Esophagus mucosa (tissue), 1 donor: ENCODE data around the gene SREBF1. TPM values are rescaled to one million over a fixed set of nuclear protein-coding genes. Genes with fewer than 3 reads are reported as not detected.
A peak's percentile ranks its signal among the peaks of the same experiment; 100 is the strongest.

ENCODE experiments used
- ATAC-seq: fragments of 200-7000 bp; cut with Tn5 transposase; one replicate; pipeline ENCODE4 v1.9.1; 2020
- total RNA-seq: library from RNA; stranded (reverse); gene quantifications from one replicate; pipeline ENCODE4 v1.2.4, GENCODE V29; 2023
- donor health status: DM: yes; HTN: yes; CAD: no.

Gene SREBF1
- total RNA-seq: 142 TPM

DNA sequence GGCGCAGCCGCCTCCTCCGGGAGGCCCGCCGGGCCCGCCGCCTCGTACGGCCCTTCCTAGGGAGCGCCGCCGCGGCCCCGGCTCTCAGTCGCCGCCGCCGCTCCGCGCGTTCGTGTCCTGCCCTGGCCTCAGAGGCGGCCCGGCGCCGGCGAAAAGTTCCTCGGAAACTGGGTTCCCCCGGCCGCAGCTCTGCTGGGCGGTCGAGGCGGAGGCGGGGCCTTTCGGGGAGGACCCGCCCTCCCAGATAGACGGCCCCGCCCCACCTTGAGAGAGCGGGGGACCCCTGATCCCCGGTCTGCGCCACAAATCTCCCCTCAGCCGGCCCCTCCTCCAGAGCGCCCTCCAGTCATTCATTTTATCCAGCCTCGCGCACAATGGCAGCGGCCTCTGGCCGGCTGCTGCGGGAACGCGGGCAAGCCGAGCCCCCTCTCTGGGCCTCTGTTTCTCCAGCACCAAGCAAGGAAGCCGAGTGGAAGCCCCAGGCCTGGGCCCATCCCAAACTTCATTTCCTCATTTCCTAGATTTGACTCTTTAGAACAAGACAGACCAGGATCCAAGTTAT, at the start of gene SREBF1:
Gene SREBF1 (minus strand): TSS at position 169 of the 562 bp plus-strand sequence. CDS start 169 bp downstream, outside the sequence.
- ATAC-seq: peak; percentile 2

DNA sequence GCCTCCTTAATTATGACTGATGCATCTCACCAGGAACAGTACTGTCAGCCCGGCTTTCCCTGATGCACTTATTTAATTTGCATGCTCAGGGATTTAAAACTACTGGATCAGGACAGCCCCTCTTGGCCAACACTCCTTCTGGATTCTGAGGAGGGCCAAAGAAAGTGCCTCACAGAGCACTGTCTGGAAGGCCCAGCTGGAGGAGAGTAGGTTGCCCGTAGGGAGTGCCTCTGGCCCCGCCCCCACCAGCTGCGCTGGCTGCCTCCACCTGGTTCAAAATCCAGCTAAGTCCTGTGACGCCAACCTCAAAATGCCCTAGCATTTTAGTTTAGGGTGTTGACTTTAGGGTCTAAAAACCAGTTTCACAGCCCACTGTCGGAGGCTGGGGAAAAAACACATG, 49.4 kb upstream of the SREBF1 start:
- ATAC-seq: peak; percentile 57

DNA sequence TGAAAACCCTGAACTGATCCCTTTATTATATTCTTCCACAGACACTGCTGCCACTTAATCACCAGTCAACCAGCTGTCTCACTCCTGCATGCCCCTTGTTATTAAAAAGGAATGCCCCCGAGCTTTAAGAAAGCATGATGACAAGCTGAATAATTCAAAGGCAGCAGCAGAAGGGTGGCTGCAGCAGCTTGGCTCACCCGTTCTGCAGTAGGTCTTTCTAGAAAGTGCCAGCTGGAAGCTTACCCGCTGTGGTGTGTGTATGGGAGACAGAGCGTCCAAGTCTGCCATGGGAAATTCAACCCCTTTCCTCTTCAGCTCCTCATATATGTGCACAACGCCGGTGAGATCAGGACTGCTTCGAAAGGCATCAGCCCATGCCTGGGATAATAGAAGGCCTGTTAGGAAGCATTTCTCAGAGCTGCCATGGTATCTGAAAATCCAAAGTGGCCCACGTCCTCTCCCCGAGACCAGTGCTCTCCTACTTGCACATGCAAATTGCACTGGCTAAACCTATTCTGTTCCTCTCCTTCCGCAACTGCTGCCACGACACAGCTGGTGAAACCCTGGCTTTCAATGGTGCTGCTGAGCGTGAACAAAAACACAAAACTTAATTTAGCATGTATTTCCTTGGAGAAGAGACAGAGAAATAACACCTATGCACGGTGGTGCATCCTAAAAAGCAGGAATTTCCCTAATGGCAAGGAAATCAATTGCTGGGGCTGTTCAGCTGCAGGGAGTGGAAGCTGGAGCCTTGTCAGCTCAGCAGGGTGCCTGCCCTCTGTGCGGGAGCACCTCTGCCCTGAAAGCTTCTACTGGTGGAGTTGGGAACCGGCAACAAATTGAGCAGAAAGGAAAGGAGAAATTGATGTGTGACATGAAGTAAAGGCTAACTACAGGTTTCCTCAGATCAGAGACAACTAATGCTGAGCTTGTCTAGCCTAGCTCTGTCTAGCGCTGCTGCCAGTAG, 47.9 kb upstream of the SREBF1 start:
- ATAC-seq: no peak

DNA sequence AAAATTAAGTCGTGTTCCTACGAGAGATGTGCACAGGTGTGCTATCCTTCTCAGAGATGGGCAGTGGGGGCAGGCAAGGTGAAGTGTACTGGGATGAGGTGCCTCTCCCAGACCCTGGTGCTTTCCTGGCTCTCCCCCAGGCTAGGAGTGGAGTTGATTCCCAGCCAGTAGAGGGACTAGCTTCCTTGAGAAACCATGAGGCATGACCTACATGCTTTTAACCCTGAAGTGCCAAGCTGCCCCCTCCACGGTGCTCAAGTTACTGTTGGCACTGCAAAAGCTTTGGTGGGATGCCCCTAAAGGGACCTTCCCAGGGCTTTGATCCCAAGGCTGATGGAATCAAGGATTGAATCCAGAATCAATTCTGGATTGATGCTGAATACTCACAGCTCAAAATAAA, 47.0 kb upstream of the SREBF1 start:
- ATAC-seq: no peak

- ATAC-seq: no peak
Observed at GRCh38 chr17:17882082-17882581, 45.3 kb upstream of the SREBF1 start.

DNA sequence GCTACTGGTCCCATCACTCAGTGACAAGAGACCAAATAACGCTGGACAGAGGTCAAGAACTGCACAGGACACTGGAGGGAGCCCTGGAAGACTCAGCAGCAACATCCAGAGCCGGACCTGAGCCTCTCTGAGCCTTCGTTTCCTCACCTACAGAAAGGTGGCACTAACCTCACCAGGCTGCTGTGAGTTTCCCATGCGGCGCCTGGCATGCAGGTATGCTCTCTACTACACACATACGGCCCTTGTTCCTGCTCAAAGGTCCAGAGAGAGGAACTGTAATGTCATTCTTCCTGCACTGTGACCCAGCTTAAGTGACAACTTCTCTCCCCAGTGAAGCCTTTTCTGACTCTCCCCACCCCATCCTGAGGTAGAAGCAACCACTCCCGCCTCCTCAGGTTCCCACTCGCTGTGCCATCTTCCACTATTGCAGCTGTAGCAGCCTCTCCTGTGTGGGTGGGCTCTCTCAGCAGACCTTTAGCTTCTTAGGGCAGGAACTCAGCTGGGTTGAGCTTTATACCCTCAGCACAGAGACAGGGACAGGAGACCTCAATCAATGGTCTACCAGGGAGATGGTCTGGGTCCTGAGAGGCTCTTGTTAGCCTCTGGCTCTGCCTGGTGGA, 43.9 kb upstream of the SREBF1 start:
- ATAC-seq: no peak

DNA sequence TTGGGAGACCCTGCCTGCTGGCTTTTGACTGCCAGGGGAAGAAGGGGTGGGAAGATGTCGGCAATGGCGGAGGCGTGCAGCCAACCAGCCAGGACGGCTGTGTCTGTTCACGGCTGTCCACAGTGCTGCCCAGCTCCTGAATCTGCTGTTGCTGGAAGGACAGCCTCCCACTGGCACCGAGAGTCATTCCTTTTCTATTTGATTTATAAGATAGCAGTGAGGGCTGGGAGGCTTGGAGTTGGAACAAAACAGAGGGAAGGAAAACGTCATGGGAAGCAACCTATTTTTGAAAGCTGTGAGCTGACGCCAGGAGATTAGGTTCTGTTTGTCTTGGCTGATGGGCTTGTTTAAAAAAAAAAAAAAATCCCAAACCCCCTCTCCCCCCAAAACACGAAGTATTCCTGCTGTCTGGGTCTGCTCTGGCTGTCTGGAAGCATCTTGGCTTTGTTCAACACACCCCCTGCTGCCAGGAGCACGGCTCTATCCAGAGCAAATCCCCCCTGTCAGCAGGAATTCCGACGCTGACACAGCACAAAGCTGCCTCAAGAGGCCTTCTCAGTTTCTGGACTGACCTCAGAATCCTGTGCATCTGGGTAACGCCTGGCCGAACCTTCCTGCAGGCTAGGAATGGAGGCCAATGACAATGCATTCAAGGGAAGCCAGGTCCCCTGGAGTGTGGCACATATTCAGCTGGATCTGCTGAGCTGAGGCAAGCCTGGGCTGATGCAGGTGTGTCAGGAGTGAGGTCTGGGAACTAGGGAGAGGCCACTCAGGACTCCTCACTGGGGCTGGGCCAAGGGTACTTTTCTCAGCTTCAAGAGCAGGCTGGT, 41.0 kb upstream of the SREBF1 start:
- peak; percentile 79 for ATAC-seq

DNA sequence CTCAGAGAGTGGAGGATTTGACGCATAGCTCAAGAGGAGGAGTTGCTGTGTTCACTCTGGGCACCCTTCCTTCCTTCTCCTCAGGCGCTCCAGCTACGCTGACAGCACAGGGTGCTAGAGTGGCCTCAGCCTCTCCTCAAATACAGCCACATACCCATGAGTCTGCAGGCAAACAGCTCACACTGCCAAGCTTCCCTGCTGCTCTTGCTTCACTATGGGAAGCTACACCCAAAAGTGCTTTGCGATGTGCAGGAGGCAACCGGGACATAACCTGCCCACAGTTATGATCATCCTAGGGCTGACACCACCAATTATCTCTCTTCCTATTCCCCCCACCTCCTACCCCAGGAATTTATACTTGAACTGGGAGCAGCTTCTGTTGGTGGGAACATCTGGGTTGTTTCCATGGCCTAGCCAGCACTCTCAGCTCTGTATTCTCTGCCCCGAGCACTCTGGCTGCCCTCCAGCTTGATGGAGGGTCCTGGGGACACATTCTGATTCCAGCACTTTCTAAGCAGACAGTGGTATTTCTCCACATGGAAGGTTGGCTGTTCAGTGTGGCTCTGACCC, 40.3 kb upstream of the SREBF1 start:
- ATAC-seq: peak; percentile 74

GRCh38 chr17:17874478-17874877, 37.7 kb upstream of the SREBF1 start:
- ATAC-seq: no peak

GRCh38 chr17:17873450-17873991, 36.7 kb upstream of the SREBF1 start:
- ATAC-seq: no peak

DNA sequence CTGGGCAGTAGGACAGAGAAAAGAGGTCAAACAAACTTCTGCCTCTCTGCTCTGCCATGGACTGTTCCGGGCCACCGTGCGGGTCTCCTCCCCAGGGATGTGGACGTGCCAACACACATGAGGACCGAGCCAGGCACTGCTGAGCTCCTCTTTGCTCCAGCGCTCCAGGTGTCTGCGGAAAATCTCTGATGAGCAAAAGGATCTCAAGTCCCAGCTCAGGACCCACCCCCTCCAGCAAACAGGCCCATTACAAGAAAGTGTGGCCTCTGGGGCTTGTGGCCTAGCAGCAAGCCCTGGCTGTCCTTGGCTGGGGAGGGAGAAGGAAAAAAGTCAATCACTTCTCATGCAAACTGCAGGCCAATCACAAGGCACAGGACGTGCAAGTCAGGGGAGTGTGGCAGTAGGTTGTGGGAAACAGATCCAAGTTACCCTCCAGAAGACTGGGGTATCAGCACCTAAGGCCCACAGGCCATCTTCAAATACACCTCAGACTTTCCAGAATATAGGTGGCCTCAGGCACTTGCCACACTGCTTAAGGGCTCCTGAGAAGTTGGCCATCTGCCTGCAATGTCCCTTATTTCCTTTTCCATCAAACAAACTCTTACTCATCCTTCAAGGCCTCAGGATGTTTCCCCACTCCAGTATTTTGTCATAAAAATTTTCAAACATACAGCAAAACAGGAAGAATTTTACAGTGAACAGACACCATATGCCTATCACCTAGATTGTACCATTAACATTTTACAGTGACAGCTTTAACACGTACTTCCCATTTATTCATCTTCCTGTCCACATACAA, 36.0 kb upstream of the SREBF1 start:
- no peak for ATAC-seq

DNA sequence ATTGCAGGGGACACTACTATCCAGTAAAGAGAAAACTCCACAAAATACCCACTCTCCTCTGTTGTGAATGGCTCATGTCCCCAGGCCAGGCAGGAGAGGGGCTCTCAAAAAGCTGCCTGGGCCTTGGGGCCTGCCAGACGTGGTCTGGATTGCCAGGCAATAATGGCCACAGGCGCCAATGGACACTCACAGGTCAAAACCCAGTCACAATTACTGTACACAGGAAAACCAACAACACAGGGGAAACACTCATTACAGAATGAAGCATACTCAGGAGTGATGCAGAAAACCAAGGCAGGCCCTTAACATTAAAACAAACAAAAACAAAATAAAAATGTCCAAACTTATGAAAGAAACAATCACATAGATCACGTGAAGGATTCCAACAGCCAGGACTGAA, 35.1 kb upstream of the SREBF1 start:
- no peak for ATAC-seq

- ATAC-seq: no peak
Observed at GRCh38 chr17:17870247-17870646, 33.5 kb upstream of the SREBF1 start.

- ATAC-seq: no peak
Observed at GRCh38 chr17:17868641-17869522, 32.1 kb upstream of the SREBF1 start.

DNA sequence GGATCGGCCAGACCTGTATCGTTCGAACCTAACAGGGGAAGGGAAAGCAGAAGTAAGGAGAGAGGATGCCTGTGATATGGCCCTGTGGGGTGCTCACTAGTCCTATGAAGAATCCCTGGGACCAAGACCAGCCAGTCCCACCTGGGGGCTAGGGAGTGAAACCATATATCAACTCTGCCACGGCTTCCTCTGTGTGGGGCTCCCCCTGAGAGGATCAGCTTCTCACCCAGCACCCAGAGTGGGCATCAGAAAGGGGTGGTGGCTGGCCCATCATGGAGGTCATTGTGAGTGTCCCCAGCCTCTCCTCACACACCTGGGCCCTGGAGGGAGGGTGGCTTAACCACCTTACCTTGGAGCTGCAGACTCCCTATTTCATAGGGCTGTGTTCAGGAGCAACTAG, 30.1 kb upstream of the SREBF1 start:
- no peak for ATAC-seq

GRCh38 chr17:17866425-17866824, 29.6 kb upstream of the SREBF1 start:
- no peak for ATAC-seq

GRCh38 chr17:17865035-17865434, 28.2 kb upstream of the SREBF1 start:
- no peak for ATAC-seq

DNA sequence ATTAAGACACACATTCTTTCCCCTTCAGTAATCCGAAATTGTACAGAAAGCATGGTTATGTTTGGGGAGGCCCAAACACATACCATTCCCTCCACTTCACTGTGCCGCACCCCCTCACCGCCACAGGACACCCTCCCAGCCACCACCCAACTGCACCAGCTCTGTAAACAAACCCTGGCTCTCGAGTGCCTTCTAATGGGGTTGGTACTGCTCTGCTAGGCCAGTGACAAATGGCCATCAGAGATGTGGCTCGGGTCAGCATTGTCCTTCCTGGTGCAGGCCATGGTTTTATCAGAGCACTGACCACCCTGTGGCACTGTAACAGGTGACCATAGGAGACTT, 24.0 kb upstream of the SREBF1 start:
- ATAC-seq: no peak

DNA sequence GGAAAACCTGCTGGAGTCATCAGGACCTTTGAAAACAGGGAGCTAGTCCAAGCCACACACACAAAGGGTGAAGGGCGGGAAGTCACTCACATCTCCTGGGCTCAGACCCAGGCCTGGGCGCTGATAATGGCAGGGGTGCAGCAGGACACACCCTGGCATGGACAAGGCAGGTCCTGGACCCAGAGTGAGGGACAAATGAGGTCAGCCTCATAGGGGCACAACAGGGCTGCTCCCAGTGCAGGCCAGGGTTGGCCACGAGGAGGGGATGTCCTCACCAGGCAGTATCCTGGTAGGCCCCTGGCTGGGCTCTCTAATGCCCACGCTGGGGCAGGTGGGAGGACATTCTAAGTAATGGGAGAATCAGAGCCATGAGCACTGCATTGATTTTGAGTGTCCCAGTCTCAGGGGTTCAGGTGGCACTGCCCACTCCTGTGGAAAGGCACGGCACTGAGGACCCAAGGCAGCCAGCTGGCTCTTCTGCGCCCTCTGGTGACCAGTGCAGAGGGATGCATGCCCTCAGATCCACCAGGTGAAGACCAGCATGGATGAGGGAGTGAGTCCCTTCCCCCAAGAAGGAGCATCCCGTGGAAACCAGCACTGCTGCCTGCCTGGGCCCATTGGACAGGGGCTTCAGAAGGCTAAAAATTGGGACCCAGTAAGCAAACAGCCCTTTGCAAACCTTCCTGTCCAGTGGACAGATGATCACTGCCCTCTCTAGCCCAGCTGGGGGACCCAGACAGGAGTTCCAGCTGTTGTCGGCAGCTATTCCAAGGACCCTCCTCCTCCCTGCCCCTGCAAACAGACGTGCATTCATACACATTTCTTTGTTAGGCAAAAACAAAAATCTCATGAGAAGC, 23.4 kb upstream of the SREBF1 start:
- ATAC-seq: peak; percentile 84
